K562 (cell line): ENCODE data around the gene PRSS1. TPM values are rescaled to one million over a fixed set of nuclear protein-coding genes. Genes with fewer than 3 reads are reported as not detected.

Experiments used
- CHD4 ChIP-seq: fragments of 200-600 bp; sonication (generic); IDR thresholded peaks from 3 replicates; pipeline ENCODE4 v1.6.1; 2012; ENCODE audit warnings: low read depth, mild to moderate bottlenecking, mixed read lengths, low read length, inconsistent platforms; ENCODE audit not compliant: insufficient read depth, insufficient replicate concordance, poor library complexity, severe bottlenecking
- DMBX1 ChIP-seq: fragments of 250-450 bp; sonication (Bioruptor Pico); IDR thresholded peaks from 2 replicates; pipeline ENCODE4 v1.8.0; 2022; ENCODE audit warnings: inconsistent platforms, mild to moderate bottlenecking, moderate library complexity, borderline replicate concordance
- GTF2F1 ChIP-seq: IDR thresholded peaks from 2 replicates; pipeline ENCODE4 v1.6.1; 2011; ENCODE audit warnings: low read depth, low read length, improper control_type of control experiment
- MTF1 ChIP-seq: fragments of 250-450 bp; sonication (Bioruptor Pico); IDR thresholded peaks from 2 replicates; pipeline ENCODE4 v1.9.0; 2021; ENCODE audit warnings: moderate library complexity, mild to moderate bottlenecking, inconsistent platforms, borderline replicate concordance
- POLR3A ChIP-seq: IDR thresholded peaks from 2 replicates; pipeline ENCODE4 v1.6.1; 2011; ENCODE audit warnings: borderline replicate concordance, mild to moderate bottlenecking, moderate library complexity; ENCODE audit not compliant: insufficient read length, insufficient read depth; ENCODE audit errors: extremely low read depth
- SIX5 ChIP-seq, 2 experiments: IDR thresholded peaks; 2 replicates each; pipeline ENCODE4 v1.6.1; 2011; ENCODE audit warnings: low read length in 2 of 2, borderline replicate concordance in 1 of 2, low read depth in 1 of 2, mild to moderate bottlenecking in 1 of 2, moderate library complexity in 1 of 2; ENCODE audit not compliant: insufficient read depth in 1 of 2
- ZBTB1 ChIP-seq: sonication (generic); formaldehyde crosslinking; IDR thresholded peaks from 2 replicates; pipeline ENCODE4 v1.8.1; 2023; ENCODE audit warnings: missing genetic modification reagents, low read depth, mild to moderate bottlenecking, borderline replicate concordance
- ZKSCAN8 ChIP-seq: fragments of 200-800 bp; sonication (Bioruptor generic); IDR thresholded peaks from 2 replicates; pipeline ENCODE4 v1.6.1; 2016; ENCODE audit warnings: missing genetic modification characterization, missing compliant biosample characterization
- ZNF175 ChIP-seq: fragments of 200-800 bp; sonication (Bioruptor generic); IDR thresholded peaks from 2 replicates; pipeline ENCODE4 v1.6.1; 2016; ENCODE audit warnings: low read depth, mild to moderate bottlenecking, missing genetic modification characterization, missing compliant biosample characterization
- ZNF589 ChIP-seq: fragments of 200-800 bp; sonication (Bioruptor generic); IDR thresholded peaks from 2 replicates; pipeline ENCODE4 v1.6.1; 2016; ENCODE audit warnings: low read depth, missing genetic modification characterization, missing compliant biosample characterization
- polyA plus RNA-seq, 8 experiments: library from polyadenylated mRNA; depleted of rRNA in 4 of 8; stranded (reverse) in 5 of 8; unstranded in 3 of 8; fragments of >200 nt; fragmentation: Nextera tagmentation in 2 of 8; fragmentation: Illumina TruSeq in 1 of 8; extraction: Ambion mirVana in 2 of 8; extraction: Trizol in 1 of 8; gene quantifications; 2 replicates each; pipeline versions ENCODE4 v1.2.1 to v1.2.3, GENCODE V29; 2011 to 2014; ENCODE audit warnings: inconsistent platforms in 1 of 8, missing spikeins in 1 of 8
- total RNA-seq, 7 experiments: library from RNA; depleted of rRNA in 6 of 7; stranded (reverse); fragments of >200 nt in 6 of 7; fragmentation: Illumina TruSeq in 2 of 7; extraction: Trizol in 2 of 7; gene quantifications; 2 replicates each; pipeline versions ENCODE4 v1.2.1 to v1.2.3, GENCODE V29; 2011 to 2021; ENCODE audit warnings: low replicate concordance in 1 of 7
- TF ChIP-seq, protein P1 (sequence below): fragments of 200-800 bp; sonication (Bioruptor generic); IDR thresholded peaks from 2 replicates; pipeline ENCODE4 v1.6.1; 2016; ENCODE audit warnings: missing genetic modification characterization, missing compliant biosample characterization
- TF ChIP-seq, protein P2 (sequence below), 2 experiments: fragments of 250-450 bp in 1 of 2; fragments of 450-650 bp in 1 of 2; sonication (Bioruptor Pico) in 1 of 2; IDR thresholded peaks; 2 replicates each; pipeline versions ENCODE4 v1.6.1 to v1.8.0; 2016 to 2021; ENCODE audit warnings: mild to moderate bottlenecking in 2 of 2, moderate library complexity in 2 of 2, missing compliant biosample characterization in 1 of 2, missing genetic modification characterization in 1 of 2
- TF ChIP-seq, protein P3 (sequence below): fragments of 450-650 bp; IDR thresholded peaks from 2 replicates; pipeline ENCODE4 v1.7.1; 2018; ENCODE audit warnings: mild to moderate bottlenecking, low read depth; ENCODE audit not compliant: partially characterized antibody
- TF ChIP-seq, protein P4 (sequence below), 2 experiments: fragments of 200-800 bp in 1 of 2; sonication (Bioruptor generic) in 1 of 2; sonication (generic) in 1 of 2; formaldehyde crosslinking in 1 of 2; IDR thresholded peaks in 1 of 2; conservative IDR thresholded peaks in 1 of 2; 2 replicates each; pipeline versions ENCODE4 v1.5.0 to v1.6.1; 2016 to 2020; ENCODE audit warnings: missing compliant biosample characterization in 1 of 2, missing genetic modification characterization in 1 of 2, missing genetic modification reagents in 1 of 2

The PRSS1 gene
- total and polyA plus RNA-seq, 9 of the 15 experiments (the other 6 are each of a cell fraction or from before 2014, with no cell fraction given): 0.07 to 6.6 (median 0.20) TPM; not detected in 6

DNA sequence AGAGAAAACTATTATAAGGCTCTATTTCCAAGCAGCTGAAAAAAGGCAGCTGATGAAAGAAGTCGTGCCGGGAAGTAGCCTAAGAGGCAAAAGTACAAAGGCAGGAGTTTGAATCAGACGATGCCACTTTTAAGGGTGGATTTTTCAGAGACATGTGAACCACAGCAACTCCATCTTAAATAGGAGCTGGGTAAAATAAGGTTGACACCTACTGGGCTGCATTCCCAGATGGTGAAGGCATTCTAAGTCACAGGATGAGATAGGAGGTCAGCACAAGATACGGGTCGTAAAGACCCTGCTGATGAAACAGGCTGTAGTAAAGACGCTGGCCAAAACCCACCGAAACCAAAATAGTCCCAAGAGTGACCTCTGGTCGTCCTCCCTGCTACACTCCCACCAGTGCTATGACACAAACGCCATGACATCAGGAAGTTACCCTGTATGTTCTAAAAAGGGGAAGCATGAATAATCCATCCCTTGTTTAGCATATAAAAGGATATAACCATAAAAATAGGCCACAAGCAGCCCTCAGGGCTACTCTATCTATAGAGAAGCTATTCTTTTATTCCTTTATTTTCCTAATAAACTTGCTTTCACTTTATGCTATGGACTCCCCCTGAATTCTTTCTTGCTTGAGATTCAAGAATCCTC, 45.5 kb upstream of the PRSS1 start (continued):
- TF ChIP-seq, protein P1, sequence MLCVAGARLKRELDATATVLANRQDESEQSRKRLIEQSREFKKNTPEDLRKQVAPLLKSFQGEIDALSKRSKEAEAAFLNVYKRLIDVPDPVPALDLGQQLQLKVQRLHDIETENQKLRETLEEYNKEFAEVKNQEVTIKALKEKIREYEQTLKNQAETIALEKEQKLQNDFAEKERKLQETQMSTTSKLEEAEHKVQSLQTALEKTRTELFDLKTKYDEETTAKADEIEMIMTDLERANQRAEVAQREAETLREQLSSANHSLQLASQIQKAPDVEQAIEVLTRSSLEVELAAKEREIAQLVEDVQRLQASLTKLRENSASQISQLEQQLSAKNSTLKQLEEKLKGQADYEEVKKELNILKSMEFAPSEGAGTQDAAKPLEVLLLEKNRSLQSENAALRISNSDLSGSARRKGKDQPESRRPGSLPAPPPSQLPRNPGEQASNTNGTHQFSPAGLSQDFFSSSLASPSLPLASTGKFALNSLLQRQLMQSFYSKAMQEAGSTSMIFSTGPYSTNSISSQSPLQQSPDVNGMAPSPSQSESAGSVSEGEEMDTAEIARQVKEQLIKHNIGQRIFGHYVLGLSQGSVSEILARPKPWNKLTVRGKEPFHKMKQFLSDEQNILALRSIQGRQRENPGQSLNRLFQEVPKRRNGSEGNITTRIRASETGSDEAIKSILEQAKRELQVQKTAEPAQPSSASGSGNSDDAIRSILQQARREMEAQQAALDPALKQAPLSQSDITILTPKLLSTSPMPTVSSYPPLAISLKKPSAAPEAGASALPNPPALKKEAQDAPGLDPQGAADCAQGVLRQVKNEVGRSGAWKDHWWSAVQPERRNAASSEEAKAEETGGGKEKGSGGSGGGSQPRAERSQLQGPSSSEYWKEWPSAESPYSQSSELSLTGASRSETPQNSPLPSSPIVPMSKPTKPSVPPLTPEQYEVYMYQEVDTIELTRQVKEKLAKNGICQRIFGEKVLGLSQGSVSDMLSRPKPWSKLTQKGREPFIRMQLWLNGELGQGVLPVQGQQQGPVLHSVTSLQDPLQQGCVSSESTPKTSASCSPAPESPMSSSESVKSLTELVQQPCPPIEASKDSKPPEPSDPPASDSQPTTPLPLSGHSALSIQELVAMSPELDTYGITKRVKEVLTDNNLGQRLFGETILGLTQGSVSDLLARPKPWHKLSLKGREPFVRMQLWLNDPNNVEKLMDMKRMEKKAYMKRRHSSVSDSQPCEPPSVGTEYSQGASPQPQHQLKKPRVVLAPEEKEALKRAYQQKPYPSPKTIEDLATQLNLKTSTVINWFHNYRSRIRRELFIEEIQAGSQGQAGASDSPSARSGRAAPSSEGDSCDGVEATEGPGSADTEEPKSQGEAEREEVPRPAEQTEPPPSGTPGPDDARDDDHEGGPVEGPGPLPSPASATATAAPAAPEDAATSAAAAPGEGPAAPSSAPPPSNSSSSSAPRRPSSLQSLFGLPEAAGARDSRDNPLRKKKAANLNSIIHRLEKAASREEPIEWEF: no peak
- TF ChIP-seq ZNF175 (CRISPR knock-in tag) (peak; percentile 85), GTF2F1 (no peak), SIX5 (IDR thresholded peaks at IDR 0.05; ENCODE audit: borderline replicate concordance in 1 of 2, insufficient read depth in 1 of 2, low read depth in 1 of 2, low read length in 2 of 2) (no peak), MTF1 (CRISPR knock-in tag) (no peak), POLR3A (no peak), ZKSCAN8 (peak; percentile 68; the same call in 1 of the 2 replicates), CHD4 (no peak), ZBTB1 (CRISPR knock-in tag) (no peak), DMBX1 (peak; percentile 57; the same call in 1 of the 2 replicates), ZNF589 (CRISPR knock-in tag) (peak; percentile 85; the same call in 1 of the 2 replicates)
- TF ChIP-seq, protein P2, sequence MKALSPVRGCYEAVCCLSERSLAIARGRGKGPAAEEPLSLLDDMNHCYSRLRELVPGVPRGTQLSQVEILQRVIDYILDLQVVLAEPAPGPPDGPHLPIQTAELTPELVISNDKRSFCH (CRISPR knock-in tag; IDR thresholded peaks at IDR 0.05): no peak
- TF ChIP-seq, protein P2 (tag; IDR thresholded peaks at IDR 0.05): peak; percentile 80
- TF ChIP-seq, protein P3, sequence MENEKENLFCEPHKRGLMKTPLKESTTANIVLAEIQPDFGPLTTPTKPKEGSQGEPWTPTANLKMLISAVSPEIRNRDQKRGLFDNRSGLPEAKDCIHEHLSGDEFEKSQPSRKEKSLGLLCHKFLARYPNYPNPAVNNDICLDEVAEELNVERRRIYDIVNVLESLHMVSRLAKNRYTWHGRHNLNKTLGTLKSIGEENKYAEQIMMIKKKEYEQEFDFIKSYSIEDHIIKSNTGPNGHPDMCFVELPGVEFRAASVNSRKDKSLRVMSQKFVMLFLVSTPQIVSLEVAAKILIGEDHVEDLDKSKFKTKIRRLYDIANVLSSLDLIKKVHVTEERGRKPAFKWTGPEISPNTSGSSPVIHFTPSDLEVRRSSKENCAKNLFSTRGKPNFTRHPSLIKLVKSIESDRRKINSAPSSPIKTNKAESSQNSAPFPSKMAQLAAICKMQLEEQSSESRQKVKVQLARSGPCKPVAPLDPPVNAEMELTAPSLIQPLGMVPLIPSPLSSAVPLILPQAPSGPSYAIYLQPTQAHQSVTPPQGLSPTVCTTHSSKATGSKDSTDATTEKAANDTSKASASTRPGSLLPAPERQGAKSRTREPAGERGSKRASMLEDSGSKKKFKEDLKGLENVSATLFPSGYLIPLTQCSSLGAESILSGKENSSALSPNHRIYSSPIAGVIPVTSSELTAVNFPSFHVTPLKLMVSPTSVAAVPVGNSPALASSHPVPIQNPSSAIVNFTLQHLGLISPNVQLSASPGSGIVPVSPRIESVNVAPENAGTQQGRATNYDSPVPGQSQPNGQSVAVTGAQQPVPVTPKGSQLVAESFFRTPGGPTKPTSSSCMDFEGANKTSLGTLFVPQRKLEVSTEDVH: no peak
- TF ChIP-seq, protein P4, sequence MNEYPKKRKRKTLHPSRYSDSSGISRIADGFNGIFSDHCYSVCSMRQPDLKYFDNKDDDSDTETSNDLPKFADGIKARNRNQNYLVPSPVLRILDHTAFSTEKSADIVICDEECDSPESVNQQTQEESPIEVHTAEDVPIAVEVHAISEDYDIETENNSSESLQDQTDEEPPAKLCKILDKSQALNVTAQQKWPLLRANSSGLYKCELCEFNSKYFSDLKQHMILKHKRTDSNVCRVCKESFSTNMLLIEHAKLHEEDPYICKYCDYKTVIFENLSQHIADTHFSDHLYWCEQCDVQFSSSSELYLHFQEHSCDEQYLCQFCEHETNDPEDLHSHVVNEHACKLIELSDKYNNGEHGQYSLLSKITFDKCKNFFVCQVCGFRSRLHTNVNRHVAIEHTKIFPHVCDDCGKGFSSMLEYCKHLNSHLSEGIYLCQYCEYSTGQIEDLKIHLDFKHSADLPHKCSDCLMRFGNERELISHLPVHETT (CRISPR knock-in tag; conservative IDR thresholded peaks at IDR 0.05 in 1 of 2, IDR thresholded peaks at IDR 0.05 in 1 of 2): peak in 1 of 2 experiments; percentile 74; a peak in 2 of 4 replicates
